Measurements from ENCODE around the gene ADGRB2. TPM values are rescaled to one million over a fixed set of nuclear protein-coding genes. Genes with fewer than 3 reads are reported as not detected.

ADGRB2 gene
- total and polyA plus RNA-seq, 2 experiments from 2014 or later: 0.51 to 3.6 TPM

- Histone ChIP-seq H3K79me2 (ENCODE audit: insufficient read depth) (no peaks in the 10 kb centered on the region), H3K9ac (no peak overlapping the region), H3K4me2 (ENCODE audit: unreplicated experiment) (no peak overlapping the region), H3K27me3 (replicated peaks; ENCODE audit: insufficient read depth) (no peaks in the 10 kb centered on the region), H3K27ac (no peak overlapping the region), H3K9me2 (ENCODE audit: insufficient read depth) (no peaks in the 10 kb centered on the region), H3K4me3 (no peak overlapping the region), H3K36me3 (ENCODE audit: low read depth) (no peaks in the 10 kb centered on the region), H4K20me1 (ENCODE audit: insufficient read depth) (no peaks in the 10 kb centered on the region), H3K4me1 (ENCODE audit: insufficient read depth) (no peaks in the 10 kb centered on the region), H2AFZ (no peak overlapping the region), H3F3A (ENCODE audit: insufficient read depth) (peaks cover 5% of the 10 kb centered on the region; the same call in 1 of the 2 replicates), H3K9me3 (ENCODE audit: low read depth) (no peaks in the 10 kb centered on the region)
- no peak for DNase-seq
- WGBS, 2 experiments (ENCODE audit: low coverage in 1 of 2, low lambda C conversion rate in 2 of 2, missing lambda C conversion rate in 2 of 2): 81 to 83% methylated on average over 4 of the region's 4 CpGs
- in situ Hi-C loops (cut with MboI): no loop called here
- TF ChIP-seq EZH2 (IDR thresholded peaks at IDR 0.05; ENCODE audit: insufficient read depth, poor library complexity, severe bottlenecking): no peak
- no peak for TF ChIP-seq EZH2phosphoT487 (IDR thresholded peaks at IDR 0.05; ENCODE audit: insufficient read depth, low read depth)
Measured at GRCh38 chr1:31807273-31808048, 43.3 kb upstream of the ADGRB2 start.

DNA sequence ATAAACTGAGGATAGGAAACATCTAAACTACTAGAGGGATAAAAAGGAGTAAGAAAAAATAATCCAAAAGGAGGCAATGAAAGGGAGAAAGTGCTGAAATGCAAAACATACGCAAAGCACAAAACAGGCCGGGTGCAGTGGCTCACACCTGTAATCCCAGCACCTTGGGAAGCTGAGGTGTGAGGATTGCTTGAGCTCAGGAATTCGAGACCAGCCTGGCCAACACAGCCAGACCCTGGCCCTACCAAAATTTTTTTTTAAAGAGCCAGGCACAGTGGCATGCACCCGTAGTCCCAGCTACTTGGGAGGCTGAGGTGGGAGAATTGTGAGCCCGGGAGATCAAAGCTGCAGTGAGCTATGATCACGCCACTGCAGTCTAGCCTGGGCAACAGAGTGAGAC, 41.2 kb upstream of the ADGRB2 start:
- DNase-seq: no peak
- peaks cover 10% of the 10 kb centered on the region for H3F3A ChIP-seq (ENCODE audit: insufficient read depth)
- no peaks in the 10 kb centered on the region for H3K79me2 ChIP-seq (ENCODE audit: insufficient read depth)
- no peak overlapping the region for H3K4me2 ChIP-seq (ENCODE audit: unreplicated experiment)
- H3K4me1 ChIP-seq (ENCODE audit: insufficient read depth): no peaks in the 10 kb centered on the region
- H3K27ac ChIP-seq: no peak overlapping the region
- H4K20me1 ChIP-seq (ENCODE audit: insufficient read depth): no peaks in the 10 kb centered on the region
- TF ChIP-seq EZH2 (IDR thresholded peaks at IDR 0.05; ENCODE audit: insufficient read depth, poor library complexity, severe bottlenecking): no peak
- no peak for TF ChIP-seq EZH2phosphoT487 (IDR thresholded peaks at IDR 0.05; ENCODE audit: insufficient read depth, low read depth)
- H3K9ac ChIP-seq: no peak overlapping the region
- no peaks in the 10 kb centered on the region for H3K36me3 ChIP-seq (ENCODE audit: low read depth)
- no peaks in the 10 kb centered on the region for H3K9me3 ChIP-seq (ENCODE audit: low read depth)
- in situ Hi-C loops (cut with MboI): no loop called here
- H3K27me3 ChIP-seq (replicated peaks; ENCODE audit: insufficient read depth): no peaks in the 10 kb centered on the region
- no peaks in the 10 kb centered on the region for H3K9me2 ChIP-seq (ENCODE audit: insufficient read depth)
- 83 to 84% methylated on average over 6 of the region's 6 CpGs for WGBS, 2 experiments (ENCODE audit: low coverage in 1 of 2, low lambda C conversion rate in 2 of 2, missing lambda C conversion rate in 2 of 2)
- H3K4me3 ChIP-seq: no peak overlapping the region
- H2AFZ ChIP-seq: no peak overlapping the region

DNA sequence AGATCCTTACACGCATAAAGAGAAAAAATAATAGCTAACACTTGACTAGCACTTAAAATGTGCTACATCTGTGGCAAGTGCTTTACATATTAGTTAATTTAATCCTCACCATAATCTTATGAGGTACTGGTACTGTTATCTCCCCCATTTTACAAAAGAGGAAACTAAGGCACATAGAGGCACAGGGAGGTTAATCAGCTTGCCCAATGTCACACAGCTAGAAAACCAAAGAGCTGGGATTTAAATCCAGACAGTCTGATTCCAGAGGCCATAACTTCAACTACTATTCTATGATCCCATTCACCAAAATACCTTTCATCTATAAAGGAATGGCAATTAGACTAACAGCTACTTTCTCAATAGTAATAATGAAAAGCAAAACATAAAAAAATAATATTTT, 40.0 kb upstream of the ADGRB2 start:
- H3K4me2 ChIP-seq (ENCODE audit: unreplicated experiment): no peak overlapping the region
- no peaks in the 10 kb centered on the region for H3K9me3 ChIP-seq (ENCODE audit: low read depth)
- no peaks in the 10 kb centered on the region for H3K27me3 ChIP-seq (replicated peaks; ENCODE audit: insufficient read depth)
- H4K20me1 ChIP-seq (ENCODE audit: insufficient read depth): no peaks in the 10 kb centered on the region
- no peaks in the 10 kb centered on the region for H3K79me2 ChIP-seq (ENCODE audit: insufficient read depth)
- TF ChIP-seq EZH2phosphoT487 (IDR thresholded peaks at IDR 0.05; ENCODE audit: insufficient read depth, low read depth) (no peak), EZH2 (IDR thresholded peaks at IDR 0.05; ENCODE audit: insufficient read depth, poor library complexity, severe bottlenecking) (no peak)
- no peak overlapping the region for H3K4me3 ChIP-seq
- peaks cover 10% of the 10 kb centered on the region for H3F3A ChIP-seq (ENCODE audit: insufficient read depth)
- H3K9me2 ChIP-seq (ENCODE audit: insufficient read depth): no peaks in the 10 kb centered on the region
- H2AFZ ChIP-seq: no peak overlapping the region
- in situ Hi-C loops (cut with MboI): no loop called here
- no peak overlapping the region for H3K9ac ChIP-seq
- DNase-seq: no peak
- H3K27ac ChIP-seq: no peak overlapping the region
- peaks cover 4% of the 10 kb centered on the region for H3K4me1 ChIP-seq (ENCODE audit: insufficient read depth)
- H3K36me3 ChIP-seq (ENCODE audit: low read depth): no peaks in the 10 kb centered on the region
- 96 to 97% methylated on average over 1 of the region's 1 CpG for WGBS, 2 experiments (ENCODE audit: low coverage in 1 of 2, low lambda C conversion rate in 2 of 2, missing lambda C conversion rate in 2 of 2)

DNA sequence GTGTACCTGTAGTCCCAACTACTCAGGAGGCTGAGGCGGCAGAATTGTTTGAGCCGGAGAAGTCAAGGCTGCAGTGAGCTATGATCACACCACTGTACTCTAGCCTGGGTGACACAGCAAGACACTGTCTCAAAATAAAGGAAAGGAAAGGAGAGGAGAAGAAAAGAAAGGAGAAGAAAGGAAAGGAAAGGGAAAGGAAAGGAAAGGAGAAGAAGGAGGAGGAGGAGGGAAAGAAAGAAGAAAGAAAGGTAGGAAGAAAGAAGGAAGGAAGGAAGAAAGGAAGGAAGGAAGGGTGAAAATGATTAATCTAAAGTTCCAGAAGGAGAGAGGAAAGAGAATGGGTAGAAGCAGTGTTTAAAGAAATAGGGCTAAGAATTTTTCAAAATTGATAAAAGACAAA, 39.5 kb upstream of the ADGRB2 start:
- no peak overlapping the region for H3K4me3 ChIP-seq
- peaks cover 8% of the 10 kb centered on the region for H3K4me1 ChIP-seq (ENCODE audit: insufficient read depth)
- no peaks in the 10 kb centered on the region for H3K9me3 ChIP-seq (ENCODE audit: low read depth)
- in situ Hi-C loops (cut with MboI): no loop called here
- H3K79me2 ChIP-seq (ENCODE audit: insufficient read depth): no peaks in the 10 kb centered on the region
- no peaks in the 10 kb centered on the region for H3K36me3 ChIP-seq (ENCODE audit: low read depth)
- H2AFZ ChIP-seq: peak overlapping the region; percentile 78; the same call in 1 of the 2 replicates
- H4K20me1 ChIP-seq (ENCODE audit: insufficient read depth): no peaks in the 10 kb centered on the region
- no peak for DNase-seq
- H3K9me2 ChIP-seq (ENCODE audit: insufficient read depth): no peaks in the 10 kb centered on the region
- WGBS, 2 experiments (ENCODE audit: low coverage in 1 of 2, low lambda C conversion rate in 2 of 2, missing lambda C conversion rate in 2 of 2): 98 to 100% methylated on average over 2 of the region's 2 CpGs
- no peaks in the 10 kb centered on the region for H3K27me3 ChIP-seq (replicated peaks; ENCODE audit: insufficient read depth)
- no peak overlapping the region for H3K27ac ChIP-seq
- no peak overlapping the region for H3K9ac ChIP-seq
- H3F3A ChIP-seq (ENCODE audit: insufficient read depth): peaks cover 10% of the 10 kb centered on the region
- no peak for TF ChIP-seq EZH2 (IDR thresholded peaks at IDR 0.05; ENCODE audit: insufficient read depth, poor library complexity, severe bottlenecking)
- no peak for TF ChIP-seq EZH2phosphoT487 (IDR thresholded peaks at IDR 0.05; ENCODE audit: insufficient read depth, low read depth)
- H3K4me2 ChIP-seq (ENCODE audit: unreplicated experiment): no peak overlapping the region

Data from GM23248 (cell line).